Activated gamma-delta T cell treated with Interleukin-2 at 50 U/mL for 16 hours (primary cell): Measurements from ENCODE around the gene PAAF1.

ENCODE experiments used
- DNase-seq: peaks from one replicate; pipeline ENCODE4 v3.0.0-alpha.2; 2020

The PAAF1 gene

GRCh38 chr11:73949246-73949645, 72.4 kb downstream of the PAAF1 start:
- no peak for DNase-seq

- DNase-seq: no peak
Observed at GRCh38 chr11:73949912-73950311, 73.1 kb downstream of the PAAF1 start.

GRCh38 chr11:73950869-73951710, 74.3 kb downstream of the PAAF1 start, which contains the start of gene DNAJB13:
TSS of gene DNAJB13 (plus strand) at chr11:73951026. CDS start at chr11:73951070, 44 bp downstream.
- DNase-seq: no peak

DNA sequence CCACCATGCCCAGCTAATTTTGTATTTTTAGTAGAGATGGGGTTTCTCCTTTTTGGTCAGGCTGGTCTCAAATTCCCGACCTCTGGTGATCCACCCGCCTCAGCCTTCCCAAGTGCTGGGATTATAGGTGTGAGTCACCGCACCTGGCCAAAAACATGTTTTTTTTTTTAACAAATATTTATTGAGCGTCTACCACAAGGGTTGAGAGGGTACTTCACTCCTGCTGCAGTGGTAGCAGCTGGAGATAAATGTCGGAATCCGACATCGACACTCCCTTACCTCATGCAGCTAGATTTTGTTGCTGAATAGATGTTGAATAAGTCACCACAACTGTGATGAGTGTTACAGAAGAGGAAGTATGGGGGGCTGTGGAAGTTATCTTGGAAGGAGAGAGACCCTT, 75.0 kb downstream of the PAAF1 start:
- DNase-seq: no peak

GRCh38 chr11:73956876-73957653, 80.3 kb downstream of the PAAF1 start:
- no peak for DNase-seq

DNA sequence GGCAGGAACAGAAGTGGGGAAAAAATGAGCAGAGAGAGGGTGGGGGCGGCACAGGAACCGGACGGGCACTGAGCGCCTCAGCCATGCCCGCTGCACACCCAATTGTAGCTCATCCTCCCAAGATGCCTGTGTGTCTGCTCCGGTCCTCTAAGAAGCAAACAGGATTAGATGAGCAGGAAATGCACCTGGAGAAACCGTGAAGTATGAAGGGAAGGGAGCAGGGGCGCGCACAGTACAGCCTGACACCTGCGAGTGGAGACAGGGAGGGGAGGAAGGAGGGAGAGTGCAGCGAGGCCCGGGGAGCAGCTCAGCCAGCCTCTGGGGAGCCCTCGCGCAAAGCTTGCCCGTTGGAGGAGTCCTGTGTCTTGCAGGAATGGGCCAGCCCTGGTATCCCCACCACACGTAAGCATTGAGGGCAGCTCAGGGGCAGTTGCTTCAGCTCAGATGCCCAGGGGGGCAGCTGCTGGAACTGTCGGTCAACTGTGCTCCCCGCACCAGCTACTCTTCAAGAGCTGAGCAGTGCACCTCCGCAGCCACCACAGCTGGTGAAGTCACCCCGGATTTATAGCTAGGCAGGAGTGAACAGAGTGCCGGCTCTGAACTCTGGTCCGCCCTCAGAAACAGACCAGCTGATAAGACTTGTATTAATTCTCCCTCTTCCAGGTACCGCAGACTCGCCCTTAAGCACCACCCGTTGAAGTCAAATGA, 81.0 kb downstream of the PAAF1 start:
- DNase-seq: no peak

GRCh38 chr11:73958521-73959141, 81.8 kb downstream of the PAAF1 start:
- DNase-seq: no peak

DNA sequence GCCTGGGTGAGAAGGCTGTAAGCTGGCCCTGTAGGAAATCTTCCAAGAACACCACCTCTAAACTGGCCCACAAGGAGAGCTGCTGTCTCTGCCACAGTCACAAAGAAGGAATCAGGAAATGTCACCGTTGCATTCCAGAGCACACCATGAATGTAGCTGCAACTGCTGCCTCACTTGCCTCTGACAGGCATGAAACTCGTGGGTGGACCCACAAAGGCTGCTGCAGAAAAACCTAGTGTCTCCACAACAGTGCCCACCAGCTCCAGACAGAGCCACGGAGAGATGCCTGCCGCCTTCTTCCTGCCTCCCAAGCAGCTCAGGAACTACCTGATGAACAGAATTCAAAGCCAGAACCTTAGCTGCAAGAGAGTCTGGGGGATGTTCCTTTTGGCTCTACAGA, 84.5 kb downstream of the PAAF1 start:
- no peak for DNase-seq

- no peak for DNase-seq
Observed at GRCh38 chr11:73962101-73962705, 85.4 kb downstream of the PAAF1 start.

GRCh38 chr11:73963861-73964260, 87.1 kb downstream of the PAAF1 start:
- DNase-seq: no peak

GRCh38 chr11:73965076-73965763, 88.4 kb downstream of the PAAF1 start:
- DNase-seq: no peak

- DNase-seq: no peak
Observed at GRCh38 chr11:73965764-73966121, 88.9 kb downstream of the PAAF1 start.

DNA sequence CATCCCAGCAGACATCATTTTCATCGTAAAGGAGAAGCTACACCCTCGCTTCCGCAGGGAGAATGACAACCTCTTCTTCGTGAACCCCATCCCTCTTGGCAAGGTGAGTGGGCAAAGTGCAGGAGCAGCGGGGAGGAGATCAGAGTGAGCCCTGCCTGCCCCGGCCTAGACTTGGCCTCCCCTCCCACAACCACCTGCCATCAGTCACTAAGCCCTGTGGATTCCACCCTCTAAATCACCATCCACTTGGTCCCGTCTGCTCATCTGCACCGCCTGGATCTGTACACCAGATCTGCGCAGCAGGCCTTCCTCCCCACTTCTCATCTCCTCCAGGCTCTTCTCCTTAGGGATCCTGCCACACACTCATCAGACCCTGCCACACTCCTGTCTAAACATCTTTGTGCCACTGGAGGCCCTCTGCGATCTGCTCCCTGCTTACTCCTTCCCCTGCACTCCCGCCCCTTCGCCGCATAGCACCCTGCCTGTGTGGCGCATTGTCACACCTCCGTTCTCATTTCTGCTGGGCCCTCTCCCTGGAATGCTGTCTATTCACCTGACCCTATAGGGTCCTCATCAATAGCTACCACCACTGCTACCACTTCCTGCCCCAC, 91.7 kb downstream of the PAAF1 start:
- no peak for DNase-seq

GRCh38 chr11:73969091-73969490, 92.3 kb downstream of the PAAF1 start:
- no peak for DNase-seq

DNA sequence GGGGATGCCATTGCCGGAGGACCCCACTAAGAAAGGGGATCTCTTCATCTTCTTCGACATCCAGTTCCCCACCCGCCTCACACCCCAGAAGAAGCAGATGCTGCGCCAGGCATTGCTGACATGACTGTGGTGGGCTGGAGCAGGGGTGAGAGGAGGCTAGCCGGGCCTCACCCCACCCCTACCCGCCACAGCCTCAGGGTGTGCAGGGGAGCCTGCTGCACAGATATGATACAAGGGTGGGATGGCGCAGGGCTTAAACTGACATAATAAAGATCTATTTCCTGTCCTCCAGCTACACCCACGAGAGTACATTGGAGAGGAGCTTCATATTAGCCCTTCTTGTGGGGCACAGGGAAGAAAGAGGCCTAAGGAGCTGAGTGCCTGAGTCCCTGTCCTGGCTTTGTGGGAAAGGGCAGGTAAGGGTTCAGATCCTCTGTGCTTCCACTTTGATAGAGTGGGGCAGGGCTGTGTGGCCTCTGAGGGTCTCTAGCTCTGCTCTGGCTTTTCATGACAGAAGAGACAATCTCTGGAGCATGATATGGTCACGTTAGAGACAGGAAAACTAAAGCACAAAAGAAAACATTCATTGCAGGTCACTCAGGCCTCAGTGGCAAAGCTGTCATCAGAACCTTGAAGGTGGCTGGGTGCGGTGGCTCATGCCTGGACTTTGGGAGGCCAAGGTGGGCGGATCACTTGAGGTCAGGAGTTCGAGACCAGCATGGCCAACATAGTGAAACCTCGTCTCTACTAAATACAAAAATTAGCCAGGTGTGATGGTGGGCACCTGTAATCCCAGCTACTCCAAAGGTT, 93.4 kb downstream of the PAAF1 start:
- DNase-seq: peak; percentile 50

- DNase-seq: no peak
Observed at GRCh38 chr11:73971175-73971719, 94.4 kb downstream of the PAAF1 start.

DNA sequence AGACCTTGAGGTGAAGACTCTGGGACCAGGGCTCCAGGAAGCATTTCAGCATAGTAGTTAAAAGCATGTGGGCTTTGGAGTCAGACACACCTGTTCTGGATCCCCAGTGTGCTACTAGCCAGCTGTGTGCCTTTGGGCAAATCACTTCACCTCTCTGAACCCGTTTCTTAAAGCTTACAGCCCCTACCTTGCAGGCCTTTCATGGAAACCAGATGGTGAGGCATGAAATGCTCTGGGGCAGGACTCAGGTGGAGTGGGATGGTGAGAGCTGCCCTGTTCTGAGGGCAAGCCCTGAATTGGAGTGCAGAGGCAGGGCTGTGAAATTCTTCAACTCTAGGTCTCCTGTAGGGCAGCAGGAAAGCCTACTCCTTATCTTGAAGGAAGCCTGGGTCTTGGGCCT, 95.4 kb downstream of the PAAF1 start:
- no peak for DNase-seq

- DNase-seq: no peak
Observed at GRCh38 chr11:73972620-73973449, 96.0 kb downstream of the PAAF1 start.
